ENCODE data around the gene PTGDS. TPM values are rescaled to one million over a fixed set of nuclear protein-coding genes. Genes with fewer than 3 reads are reported as not detected.

The PTGDS gene
- total and polyA plus RNA-seq, 9 of the 15 experiments (the other 6 are each of a cell fraction or from before 2014, with no cell fraction given): 0.46 to 7.1 (median 2.0) TPM

DNA sequence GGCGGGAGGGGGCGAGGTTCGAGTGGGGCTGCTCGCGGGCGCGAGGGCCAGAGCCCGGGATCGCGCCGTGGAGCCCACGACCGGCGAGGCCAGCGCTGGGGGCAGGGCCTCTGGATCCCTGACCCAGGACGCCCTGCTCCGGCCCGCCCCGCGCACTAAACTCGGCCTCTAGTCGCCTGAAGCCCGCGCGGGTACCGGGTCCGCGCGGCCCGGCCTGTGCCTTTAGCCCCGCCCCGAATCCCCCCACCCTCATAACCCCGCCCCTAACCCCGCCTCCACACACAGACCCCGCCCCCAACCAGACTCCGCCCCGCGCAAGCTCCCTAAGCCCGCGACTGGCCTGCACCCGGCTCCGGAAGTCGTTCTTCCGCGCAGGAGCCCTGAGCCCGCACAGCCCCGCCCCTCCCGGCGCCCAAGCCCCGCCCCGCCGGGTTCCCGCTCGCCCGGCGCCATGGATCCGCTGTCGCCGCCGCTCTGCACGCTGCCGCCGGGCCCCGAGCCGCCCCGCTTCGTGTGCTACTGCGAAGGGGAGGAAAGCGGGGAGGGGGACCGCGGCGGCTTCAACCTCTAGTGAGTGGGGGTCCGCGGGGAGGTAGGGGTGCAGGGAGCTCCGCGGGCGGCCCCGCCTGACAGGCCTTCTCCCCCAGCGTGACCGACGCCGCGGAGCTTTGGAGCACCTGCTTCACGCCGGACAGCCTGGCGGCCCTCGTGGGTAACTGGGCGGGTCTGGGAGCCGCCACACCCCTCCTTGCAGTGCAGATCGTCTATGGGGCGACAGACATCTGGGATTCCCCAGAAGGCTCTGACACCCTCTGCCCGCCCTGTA, 14.9 kb downstream of the PTGDS start, which contains the start of gene PAXX (continued):
- TF ChIP-seq, protein P1, sequence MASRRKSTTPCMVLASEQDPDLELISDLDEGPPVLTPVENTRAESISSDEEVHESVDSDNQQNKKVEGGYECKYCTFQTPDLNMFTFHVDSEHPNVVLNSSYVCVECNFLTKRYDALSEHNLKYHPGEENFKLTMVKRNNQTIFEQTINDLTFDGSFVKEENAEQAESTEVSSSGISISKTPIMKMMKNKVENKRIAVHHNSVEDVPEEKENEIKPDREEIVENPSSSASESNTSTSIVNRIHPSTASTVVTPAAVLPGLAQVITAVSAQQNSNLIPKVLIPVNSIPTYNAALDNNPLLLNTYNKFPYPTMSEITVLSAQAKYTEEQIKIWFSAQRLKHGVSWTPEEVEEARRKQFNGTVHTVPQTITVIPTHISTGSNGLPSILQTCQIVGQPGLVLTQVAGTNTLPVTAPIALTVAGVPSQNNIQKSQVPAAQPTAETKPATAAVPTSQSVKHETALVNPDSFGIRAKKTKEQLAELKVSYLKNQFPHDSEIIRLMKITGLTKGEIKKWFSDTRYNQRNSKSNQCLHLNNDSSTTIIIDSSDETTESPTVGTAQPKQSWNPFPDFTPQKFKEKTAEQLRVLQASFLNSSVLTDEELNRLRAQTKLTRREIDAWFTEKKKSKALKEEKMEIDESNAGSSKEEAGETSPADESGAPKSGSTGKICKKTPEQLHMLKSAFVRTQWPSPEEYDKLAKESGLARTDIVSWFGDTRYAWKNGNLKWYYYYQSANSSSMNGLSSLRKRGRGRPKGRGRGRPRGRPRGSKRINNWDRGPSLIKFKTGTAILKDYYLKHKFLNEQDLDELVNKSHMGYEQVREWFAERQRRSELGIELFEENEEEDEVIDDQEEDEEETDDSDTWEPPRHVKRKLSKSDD (conservative IDR thresholded peaks at IDR 0.05; ENCODE audit: low read length): no peak
- TF ChIP-seq MYC (IDR thresholded peaks at IDR 0.05; ENCODE audit: low read depth, low read length) (peak; percentile 93), MYC (CRISPR knock-in tag; IDR thresholded peaks at IDR 0.05; ENCODE audit: borderline replicate concordance, low read depth) (peak; percentile 77; the same call in 1 of the 2 replicates), HDAC6 (IDR thresholded peaks at IDR 0.05; ENCODE audit: low read depth, low read length) (no peak), ZEB2 (IDR thresholded peaks at IDR 0.05) (no peak), BCOR (IDR thresholded peaks at IDR 0.05) (no peak), SRSF9 (IDR thresholded peaks at IDR 0.05; ENCODE audit: borderline replicate concordance, low read depth, low read length) (no peak), TARDBP (IDR thresholded peaks at IDR 0.05) (peak; percentile 86), RAD51 (IDR thresholded peaks at IDR 0.05; ENCODE audit: borderline replicate concordance, low read depth) (no peak), PCBP1 (IDR thresholded peaks at IDR 0.05; ENCODE audit: low read depth, low read length, poor library complexity, severe bottlenecking) (peak; percentile 50), MAZ (CRISPR knock-in tag; conservative IDR thresholded peaks at IDR 0.05 in 1 of 2, IDR thresholded peaks at IDR 0.05 in 1 of 2) (peak; percentile 52 to 74), CCNT2 (IDR thresholded peaks at IDR 0.05; ENCODE audit: borderline replicate concordance, extremely low read depth, insufficient read length, low read depth, low read length) (peak; percentile 41), ATF7 (IDR thresholded peaks at IDR 0.05) (peak; percentile 51; the same call in 1 of the 2 replicates), TAF1 (IDR thresholded peaks at IDR 0.05; ENCODE audit: control insufficient read depth, extremely low read depth, insufficient read depth, low read length, severe bottlenecking) (peak; percentile 75), NONO (IDR thresholded peaks at IDR 0.05; ENCODE audit: low read depth in 2 of 2, low read length in 1 of 2) (peak in 1 of 2 experiments; percentile 77; a peak in 2 of 4 replicates), KLF13 (tag; IDR thresholded peaks at IDR 0.05; ENCODE audit: borderline replicate concordance, low read depth) (peak; percentile 89)
- TF ChIP-seq, protein P2, sequence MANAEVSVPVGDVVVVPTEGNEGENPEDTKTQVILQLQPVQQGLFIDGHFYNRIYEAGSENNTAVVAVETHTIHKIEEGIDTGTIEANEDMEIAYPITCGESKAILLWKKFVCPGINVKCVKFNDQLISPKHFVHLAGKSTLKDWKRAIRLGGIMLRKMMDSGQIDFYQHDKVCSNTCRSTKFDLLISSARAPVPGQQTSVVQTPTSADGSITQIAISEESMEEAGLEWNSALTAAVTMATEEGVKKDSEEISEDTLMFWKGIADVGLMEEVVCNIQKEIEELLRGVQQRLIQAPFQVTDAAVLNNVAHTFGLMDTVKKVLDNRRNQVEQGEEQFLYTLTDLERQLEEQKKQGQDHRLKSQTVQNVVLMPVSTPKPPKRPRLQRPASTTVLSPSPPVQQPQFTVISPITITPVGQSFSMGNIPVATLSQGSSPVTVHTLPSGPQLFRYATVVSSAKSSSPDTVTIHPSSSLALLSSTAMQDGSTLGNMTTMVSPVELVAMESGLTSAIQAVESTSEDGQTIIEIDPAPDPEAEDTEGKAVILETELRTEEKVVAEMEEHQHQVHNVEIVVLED (CRISPR knock-in tag; IDR thresholded peaks at IDR 0.05): peak; percentile 50
- TF ChIP-seq, protein P3, sequence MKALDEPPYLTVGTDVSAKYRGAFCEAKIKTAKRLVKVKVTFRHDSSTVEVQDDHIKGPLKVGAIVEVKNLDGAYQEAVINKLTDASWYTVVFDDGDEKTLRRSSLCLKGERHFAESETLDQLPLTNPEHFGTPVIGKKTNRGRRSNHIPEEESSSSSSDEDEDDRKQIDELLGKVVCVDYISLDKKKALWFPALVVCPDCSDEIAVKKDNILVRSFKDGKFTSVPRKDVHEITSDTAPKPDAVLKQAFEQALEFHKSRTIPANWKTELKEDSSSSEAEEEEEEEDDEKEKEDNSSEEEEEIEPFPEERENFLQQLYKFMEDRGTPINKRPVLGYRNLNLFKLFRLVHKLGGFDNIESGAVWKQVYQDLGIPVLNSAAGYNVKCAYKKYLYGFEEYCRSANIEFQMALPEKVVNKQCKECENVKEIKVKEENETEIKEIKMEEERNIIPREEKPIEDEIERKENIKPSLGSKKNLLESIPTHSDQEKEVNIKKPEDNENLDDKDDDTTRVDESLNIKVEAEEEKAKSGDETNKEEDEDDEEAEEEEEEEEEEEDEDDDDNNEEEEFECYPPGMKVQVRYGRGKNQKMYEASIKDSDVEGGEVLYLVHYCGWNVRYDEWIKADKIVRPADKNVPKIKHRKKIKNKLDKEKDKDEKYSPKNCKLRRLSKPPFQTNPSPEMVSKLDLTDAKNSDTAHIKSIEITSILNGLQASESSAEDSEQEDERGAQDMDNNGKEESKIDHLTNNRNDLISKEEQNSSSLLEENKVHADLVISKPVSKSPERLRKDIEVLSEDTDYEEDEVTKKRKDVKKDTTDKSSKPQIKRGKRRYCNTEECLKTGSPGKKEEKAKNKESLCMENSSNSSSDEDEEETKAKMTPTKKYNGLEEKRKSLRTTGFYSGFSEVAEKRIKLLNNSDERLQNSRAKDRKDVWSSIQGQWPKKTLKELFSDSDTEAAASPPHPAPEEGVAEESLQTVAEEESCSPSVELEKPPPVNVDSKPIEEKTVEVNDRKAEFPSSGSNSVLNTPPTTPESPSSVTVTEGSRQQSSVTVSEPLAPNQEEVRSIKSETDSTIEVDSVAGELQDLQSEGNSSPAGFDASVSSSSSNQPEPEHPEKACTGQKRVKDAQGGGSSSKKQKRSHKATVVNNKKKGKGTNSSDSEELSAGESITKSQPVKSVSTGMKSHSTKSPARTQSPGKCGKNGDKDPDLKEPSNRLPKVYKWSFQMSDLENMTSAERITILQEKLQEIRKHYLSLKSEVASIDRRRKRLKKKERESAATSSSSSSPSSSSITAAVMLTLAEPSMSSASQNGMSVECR (CRISPR knock-in tag; IDR thresholded peaks at IDR 0.05): peak; percentile 95
